CD4-positive, alpha-beta T cell treated with Interleukin-4 for 1 hour (primary cell): ENCODE results near the gene MNAT1.
"Not testable (repeated sequence)": the region's sequence is repeated elsewhere in the genome, so short reads cannot be mapped to it uniquely, and the experiment has no call there.

ENCODE experiments used
- DNase-seq, 2 donors: peaks; one replicate each; pipeline ENCODE4 v3.0.0-alpha.2; 2020 to 2022

The MNAT1 gene

DNA sequence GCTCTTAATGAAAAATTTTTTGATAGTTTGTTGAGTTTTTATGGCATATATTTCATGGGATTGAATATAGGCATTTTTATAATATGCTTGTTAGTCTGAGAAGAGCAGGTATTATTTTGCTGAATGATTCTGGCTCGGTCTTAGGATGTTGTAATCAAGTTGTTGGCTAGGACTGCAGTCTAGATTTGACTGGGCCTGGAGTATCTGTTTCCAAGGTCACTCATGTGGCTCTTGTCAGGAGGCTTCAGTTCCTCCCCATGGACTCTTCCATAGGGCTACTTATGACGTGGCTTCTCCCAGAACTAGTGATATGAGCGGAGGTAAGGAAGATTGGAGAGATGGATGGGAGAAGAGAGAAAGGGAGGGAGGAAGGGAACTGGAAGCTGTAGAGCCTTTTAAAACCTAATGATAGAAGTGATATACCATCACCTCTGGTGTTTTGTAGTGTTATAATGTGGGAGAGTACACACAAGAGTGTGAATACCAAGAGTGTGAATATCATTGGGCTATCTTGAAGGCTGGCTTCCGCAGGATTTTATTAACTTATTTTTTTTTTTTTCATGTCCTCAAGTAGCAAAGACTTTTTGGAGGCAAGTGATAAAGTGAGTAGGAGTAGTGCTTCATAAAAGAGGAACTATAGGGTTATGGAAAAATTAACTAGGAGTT is 4.4 kb downstream of the MNAT1 start:
- no peak for DNase-seq

GRCh38 chr14:60744566-60744965 is 10.0 kb downstream of the MNAT1 start:
- DNase-seq = no peak

- DNase-seq = peak; percentile 69 to 75
These were observed 18.9 kb downstream of the MNAT1 start for GRCh38 chr14:60753264-60754119.

DNA sequence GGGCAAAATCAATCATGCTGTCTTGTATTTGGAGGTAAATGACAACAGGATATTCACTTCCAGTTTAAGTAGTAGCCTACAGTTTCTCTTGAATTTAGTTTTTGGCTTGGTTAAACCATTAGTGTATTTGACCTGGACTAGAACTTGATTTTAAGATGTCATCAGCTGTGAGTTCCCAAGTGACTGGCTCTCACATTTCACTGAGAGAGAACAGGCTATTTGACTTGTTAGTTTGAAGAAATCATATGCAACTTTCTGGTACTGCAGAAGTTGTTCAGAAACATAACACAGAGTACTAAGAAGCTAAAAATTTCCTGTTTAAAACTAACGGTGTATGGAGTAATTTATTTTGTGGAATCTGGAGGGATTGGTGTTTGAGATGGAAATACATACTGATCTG is 22.3 kb downstream of the MNAT1 start:
- no peak for DNase-seq

DNA sequence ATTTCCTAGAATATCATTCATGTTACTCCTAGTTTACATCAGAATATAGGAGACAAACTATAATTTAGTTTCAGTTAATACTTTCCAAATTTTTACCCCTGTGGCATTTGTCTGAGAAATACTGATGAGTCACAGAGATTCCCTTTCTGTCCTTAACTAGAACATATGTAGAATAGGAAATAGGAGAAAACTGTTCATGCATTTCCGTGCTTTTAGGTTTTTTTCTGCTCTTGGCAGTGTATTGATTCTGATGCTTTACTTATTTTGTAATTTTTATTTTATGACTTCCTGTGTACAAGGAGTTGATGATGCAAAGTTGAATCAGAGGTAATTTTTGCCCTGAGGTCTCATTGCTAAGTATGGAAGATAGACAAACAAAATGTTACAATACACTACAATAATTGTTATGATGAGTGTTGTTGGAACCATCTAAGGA is 23.0 kb downstream of the MNAT1 start:
- no peak for DNase-seq

- DNase-seq = no peak
These were observed 24.3 kb downstream of the MNAT1 start for GRCh38 chr14:60758885-60759284.

- no peak for DNase-seq
These were observed 25.6 kb downstream of the MNAT1 start for GRCh38 chr14:60760209-60760608.

DNA sequence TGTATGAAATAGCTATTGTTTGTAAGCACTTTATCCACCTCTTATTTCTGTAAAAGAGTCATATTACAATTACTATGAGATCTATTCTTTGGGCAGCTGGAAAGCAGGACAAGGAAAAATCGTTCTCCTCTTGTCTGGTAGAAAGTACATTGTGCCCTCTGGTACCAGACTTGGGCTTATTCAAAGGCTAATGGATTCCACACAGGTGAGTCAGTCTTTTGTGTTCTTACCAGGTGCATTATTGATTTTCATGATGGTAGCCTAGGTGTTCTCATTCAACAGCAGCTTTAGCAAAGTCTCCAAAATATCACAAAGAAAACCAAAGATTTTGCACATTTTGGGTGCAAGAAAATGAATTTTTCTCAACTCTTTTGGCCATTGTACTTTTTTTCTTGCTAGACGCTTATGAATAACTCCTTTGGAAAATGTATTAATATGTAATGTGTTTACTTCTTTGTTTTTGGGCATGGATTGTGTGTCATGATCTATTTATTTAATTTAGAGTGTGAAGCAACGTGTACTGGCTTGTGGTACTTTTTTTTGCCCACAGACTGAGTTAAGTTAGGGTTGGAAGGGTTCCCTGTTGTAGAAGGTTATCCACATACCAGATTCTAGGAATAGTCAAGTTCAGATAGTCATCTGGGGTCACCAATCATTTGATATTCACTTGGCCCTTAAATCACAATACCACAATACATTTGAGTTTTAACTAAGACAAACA is 26.2 kb downstream of the MNAT1 start:
- no peak for DNase-seq

DNA sequence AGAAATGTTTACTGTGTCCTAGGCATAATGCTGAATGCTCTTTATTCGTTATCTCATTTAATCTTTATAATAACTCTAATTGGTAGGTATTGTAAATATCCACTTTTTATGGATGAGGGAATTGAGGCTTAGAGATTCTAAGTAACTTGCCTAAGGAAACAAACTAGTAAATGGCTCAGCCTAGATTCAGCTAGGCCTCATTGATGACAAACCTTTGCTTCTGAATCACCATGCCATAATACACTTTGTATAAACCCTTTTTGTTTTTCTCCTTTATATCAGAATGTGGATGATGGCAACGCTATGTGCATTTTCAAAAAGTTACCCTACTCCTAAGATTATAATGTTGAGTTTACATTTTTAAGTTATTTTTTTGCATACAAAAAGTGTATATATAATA is 34.0 kb downstream of the MNAT1 start:
- no peak for DNase-seq

GRCh38 chr14:60771117-60771516 is 36.6 kb downstream of the MNAT1 start:
- DNase-seq = no peak

DNA sequence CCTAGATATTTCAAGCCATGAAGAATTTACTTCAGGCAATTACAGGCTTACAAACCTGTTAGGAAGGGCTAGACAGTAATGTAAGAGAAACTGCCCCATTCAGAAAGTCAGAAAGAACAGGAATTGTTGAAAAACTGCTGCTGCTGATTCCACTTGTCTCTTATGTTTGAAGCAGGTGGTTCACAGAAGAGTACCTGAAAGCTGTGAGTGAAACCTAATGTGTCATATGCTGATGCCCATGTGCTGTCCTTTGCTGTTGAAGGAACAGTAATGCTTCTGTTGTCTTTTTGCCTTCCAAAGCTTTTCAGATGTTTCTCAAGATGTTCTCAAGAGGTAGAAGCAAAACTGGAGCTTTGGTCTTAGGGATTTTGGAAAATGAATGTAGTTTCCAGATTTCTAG is 39.0 kb downstream of the MNAT1 start:
- no peak for DNase-seq

DNA sequence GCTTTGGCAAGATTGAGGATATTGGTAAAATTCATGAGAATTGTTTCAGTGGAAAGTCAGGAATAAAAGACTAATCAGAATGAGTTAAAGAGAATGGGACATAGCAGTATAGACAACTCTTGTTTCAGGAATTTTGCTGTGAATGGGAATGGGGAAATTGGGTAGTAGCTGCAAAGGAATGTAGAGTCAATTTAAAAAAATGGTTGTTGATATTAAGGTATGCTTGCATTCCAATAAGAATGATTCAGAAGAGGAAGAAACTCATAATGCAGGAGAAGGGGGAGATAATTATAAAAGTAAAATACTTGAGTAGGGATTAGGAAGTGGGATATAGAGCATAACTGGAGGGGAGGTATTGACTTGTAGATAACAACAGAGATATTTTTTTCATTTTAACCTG is 40.7 kb downstream of the MNAT1 start:
- DNase-seq = no peak

- no peak for DNase-seq
These were observed 43.5 kb downstream of the MNAT1 start for GRCh38 chr14:60777856-60778578.

GRCh38 chr14:60779745-60780514 is 45.4 kb downstream of the MNAT1 start:
- DNase-seq = not testable (repeated sequence)

GRCh38 chr14:60780558-60780957 is 46.0 kb downstream of the MNAT1 start:
- DNase-seq = not testable (repeated sequence)

DNA sequence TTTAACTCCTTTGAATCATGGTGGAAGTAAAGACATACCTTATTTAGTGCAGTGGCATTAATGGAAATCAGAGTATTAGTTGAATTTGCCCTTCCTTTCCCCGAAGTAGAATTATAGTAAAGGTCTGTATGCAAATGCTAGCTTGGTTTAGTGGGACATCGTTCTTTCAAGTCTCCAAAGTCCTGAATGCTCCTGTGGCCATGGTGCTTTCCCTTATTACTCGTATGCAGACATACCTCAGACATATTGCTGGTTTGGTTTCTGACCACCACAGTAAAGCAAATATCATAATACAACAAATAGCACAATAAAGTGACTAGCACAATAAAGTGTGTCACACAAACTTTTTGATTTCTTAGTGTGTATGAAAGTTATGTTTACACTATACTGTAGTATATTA is 52.3 kb downstream of the MNAT1 start:
- no peak for DNase-seq

DNA sequence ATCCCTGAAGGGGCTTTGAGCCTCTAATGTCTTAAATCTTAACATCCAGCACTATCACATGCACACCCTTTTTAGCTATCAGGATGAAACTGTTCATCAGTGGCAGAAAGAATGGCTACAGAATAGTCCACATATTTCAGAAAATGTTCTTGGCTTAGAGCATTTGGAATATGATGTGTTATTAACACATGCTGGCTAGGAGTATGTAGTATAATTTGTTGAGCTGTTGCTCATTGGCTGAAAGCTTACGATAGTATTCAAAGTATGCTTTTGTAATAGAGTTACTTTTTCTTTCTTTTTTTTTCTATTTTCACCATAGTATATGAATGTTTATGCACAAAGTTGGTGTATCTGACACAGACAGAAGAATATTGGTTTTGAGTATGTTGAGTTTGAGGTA is 55.1 kb downstream of the MNAT1 start:
- no peak for DNase-seq

GRCh38 chr14:60790850-60791249 is 56.3 kb downstream of the MNAT1 start:
- DNase-seq = no peak

GRCh38 chr14:60796434-60796833 is 61.9 kb downstream of the MNAT1 start:
- no peak for DNase-seq

DNA sequence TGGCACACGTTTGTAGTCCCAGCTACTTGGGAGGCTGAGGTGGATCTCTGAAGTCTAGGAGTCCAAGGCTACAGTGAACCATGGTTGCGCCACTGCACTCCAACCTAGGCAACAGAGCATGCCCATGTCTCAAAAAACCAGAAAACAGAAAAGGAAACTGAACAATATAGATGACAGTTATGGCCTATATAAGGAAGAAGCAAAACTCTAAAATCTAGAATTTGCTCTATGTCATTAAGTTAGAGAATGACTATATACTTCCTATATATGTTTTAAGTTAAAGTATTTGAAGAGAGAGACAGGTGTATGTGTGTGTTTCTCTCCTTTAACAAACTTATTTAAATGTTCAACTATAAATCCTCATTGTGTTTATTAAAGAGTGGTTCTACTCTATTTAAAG is 65.8 kb downstream of the MNAT1 start:
- no peak for DNase-seq

- DNase-seq = no peak
These were observed 69.3 kb downstream of the MNAT1 start for GRCh38 chr14:60803871-60804270.

DNA sequence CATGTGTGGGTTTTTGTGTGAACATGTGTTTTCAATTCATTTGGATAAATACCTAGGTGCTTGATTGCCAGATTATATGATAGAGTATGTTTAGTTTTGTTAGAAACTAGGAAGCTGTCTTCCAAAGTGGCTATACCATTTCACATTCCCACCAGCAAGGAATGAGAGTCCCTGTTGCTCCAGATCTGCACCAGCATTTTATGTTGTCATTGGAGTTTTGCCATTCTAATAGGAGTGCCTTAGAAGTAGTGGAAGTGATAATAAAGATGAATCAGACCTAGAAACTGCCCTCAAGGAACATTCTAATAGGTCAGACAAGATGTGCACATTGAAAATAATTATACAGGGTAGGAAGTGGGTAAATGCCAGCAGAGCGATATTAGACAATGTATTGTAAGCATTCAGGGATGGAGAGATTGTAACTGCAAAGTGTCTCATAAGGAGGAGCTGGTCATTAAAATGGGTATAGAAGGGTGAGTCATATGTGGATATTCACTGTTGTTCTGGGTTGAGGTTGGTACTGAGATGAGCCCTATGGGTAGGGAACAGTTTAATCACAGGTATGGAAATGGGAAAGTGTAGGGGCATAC is 71.4 kb downstream of the MNAT1 start:
- no peak for DNase-seq
